Prostate gland (tissue), 2 donors: Measurements from ENCODE around the gene MGAT4A.

Experiments used
- CTCF ChIP-seq, 4 experiments: fragments of 200-600 bp in 2 of 4; fragments of 450-650 bp in 2 of 4; sonication (generic) in 2 of 4; IDR thresholded peaks; 1 replicate in 3 of 4; 2 replicates in 1 of 4; pipeline ENCODE4 v1.5.1; 2016 to 2019; ENCODE audit warnings: antibody characterized with exemption in 4 of 4, mild to moderate bottlenecking in 2 of 4, moderate library complexity in 2 of 4
- POLR2AphosphoS5 ChIP-seq: sonication (generic); formaldehyde crosslinking; IDR thresholded peaks from one replicate; pipeline ENCODE4 v1.6.1; 2017; ENCODE audit warnings: antibody characterized with exemption

DNA sequence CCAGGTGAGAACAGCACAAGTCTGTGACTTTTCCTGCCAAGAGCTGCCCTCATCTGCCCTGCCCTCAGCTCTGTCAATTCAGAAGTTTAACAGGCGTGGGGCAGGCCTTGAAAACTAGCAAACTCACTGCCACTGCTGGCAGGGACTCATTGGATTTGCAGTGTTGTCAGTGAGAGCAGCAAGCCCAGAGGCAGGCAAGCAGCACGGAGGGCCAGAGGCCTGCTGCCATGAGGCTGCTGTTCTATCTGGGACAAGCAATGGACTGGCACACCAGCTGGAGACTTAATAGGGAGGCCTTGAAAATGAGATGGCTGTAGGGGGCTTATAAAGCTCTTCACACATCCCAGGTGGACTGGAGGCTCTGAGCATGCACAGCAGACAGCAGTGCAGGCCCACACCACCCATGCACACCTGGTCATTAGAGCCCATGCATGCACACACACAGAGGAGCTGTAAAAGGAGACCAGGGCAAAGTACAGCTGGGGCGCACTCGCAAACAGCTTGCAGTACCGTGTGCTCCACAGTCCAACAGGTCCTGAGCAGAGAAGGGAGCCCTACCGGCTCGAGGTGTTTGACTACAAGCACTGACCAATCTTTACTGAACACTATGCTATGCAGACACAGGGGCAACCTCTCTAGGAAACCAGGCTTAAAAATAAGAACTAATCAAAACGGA is 28.7 kb downstream of the MGAT4A start:
- TF ChIP-seq CTCF (IDR thresholded peaks at IDR 0.05) (no peak), POLR2AphosphoS5 (no peak)
